ENCODE measurements around the gene ST3GAL6.
"Not testable (repeated sequence)": the region's sequence is repeated elsewhere in the genome, so short reads cannot be mapped to it uniquely, and the experiment has no call there.

The ST3GAL6 gene

GRCh38 chr3:98829246-98829832 lies 66.2 kb downstream of the ST3GAL6 start:
- H3K9me3 Mint-ChIP-seq: peaks cover 53% of the 10 kb centered on the region
- H3K27ac Mint-ChIP-seq: no peak overlapping the region
- peaks cover 11% of the 10 kb centered on the region for H3K4me1 Mint-ChIP-seq
- DNase-seq: no peak
- H3K36me3 Mint-ChIP-seq (ENCODE audit: low read depth): peaks cover 58% of the 10 kb centered on the region
- TF ChIP-seq, protein P1, sequence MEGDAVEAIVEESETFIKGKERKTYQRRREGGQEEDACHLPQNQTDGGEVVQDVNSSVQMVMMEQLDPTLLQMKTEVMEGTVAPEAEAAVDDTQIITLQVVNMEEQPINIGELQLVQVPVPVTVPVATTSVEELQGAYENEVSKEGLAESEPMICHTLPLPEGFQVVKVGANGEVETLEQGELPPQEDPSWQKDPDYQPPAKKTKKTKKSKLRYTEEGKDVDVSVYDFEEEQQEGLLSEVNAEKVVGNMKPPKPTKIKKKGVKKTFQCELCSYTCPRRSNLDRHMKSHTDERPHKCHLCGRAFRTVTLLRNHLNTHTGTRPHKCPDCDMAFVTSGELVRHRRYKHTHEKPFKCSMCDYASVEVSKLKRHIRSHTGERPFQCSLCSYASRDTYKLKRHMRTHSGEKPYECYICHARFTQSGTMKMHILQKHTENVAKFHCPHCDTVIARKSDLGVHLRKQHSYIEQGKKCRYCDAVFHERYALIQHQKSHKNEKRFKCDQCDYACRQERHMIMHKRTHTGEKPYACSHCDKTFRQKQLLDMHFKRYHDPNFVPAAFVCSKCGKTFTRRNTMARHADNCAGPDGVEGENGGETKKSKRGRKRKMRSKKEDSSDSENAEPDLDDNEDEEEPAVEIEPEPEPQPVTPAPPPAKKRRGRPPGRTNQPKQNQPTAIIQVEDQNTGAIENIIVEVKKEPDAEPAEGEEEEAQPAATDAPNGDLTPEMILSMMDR (IDR thresholded peaks at IDR 0.05): no peak
- no peak overlapping the region for H3K4me3 Mint-ChIP-seq
- peaks cover 3% of the 10 kb centered on the region for H3K27me3 Mint-ChIP-seq (ENCODE audit: low read depth, poor library complexity)

GRCh38 chr3:98831060-98831459 lies 67.9 kb downstream of the ST3GAL6 start:
- not testable (repeated sequence) for H3K27ac Mint-ChIP-seq; H3K4me3 Mint-ChIP-seq; H3K27me3 Mint-ChIP-seq (ENCODE audit: low read depth, poor library complexity); DNase-seq
- Mint-ChIP-seq H3K9me3 (peaks cover 56% of the 10 kb centered on the region), H3K36me3 (ENCODE audit: low read depth) (peaks cover 59% of the 10 kb centered on the region), H3K4me1 (peaks cover 11% of the 10 kb centered on the region)

DNA sequence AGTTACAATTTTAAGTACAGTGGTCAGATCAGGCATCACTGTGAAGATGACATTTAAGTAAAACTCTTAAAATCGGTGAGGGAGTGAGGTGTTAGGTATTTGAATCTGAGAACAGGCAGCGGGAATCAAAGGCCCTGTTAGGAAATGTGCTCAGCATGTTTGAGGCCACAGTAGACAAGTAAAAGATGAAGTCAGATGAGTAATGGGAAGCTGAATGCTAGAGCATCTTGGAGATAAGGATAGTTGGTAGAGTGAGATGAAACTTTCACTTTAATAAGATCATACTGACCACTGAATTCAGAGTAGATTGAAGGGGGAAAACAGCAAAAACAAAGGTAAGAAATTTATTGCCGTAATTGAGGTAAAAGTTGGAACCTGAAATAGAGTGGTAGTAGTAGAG lies 76.7 kb downstream of the ST3GAL6 start:
- DNase-seq: no peak
- Mint-ChIP-seq H3K27ac (no peak overlapping the region), H3K27me3 (ENCODE audit: low read depth, poor library complexity) (peaks cover 4% of the 10 kb centered on the region), H3K36me3 (ENCODE audit: low read depth) (peaks cover 52% of the 10 kb centered on the region), H3K9me3 (peaks cover 27% of the 10 kb centered on the region), H3K4me3 (no peak overlapping the region), H3K4me1 (no peaks in the 10 kb centered on the region)
- TF ChIP-seq, protein P1 (IDR thresholded peaks at IDR 0.05): no peak

GRCh38 chr3:98843266-98843959 lies 80.3 kb downstream of the ST3GAL6 start:
- Mint-ChIP-seq H3K27me3 (ENCODE audit: low read depth, poor library complexity) (peaks cover 4% of the 10 kb centered on the region), H3K4me1 (no peaks in the 10 kb centered on the region), H3K9me3 (peaks cover 25% of the 10 kb centered on the region), H3K27ac (no peak overlapping the region), H3K36me3 (ENCODE audit: low read depth) (peaks cover 72% of the 10 kb centered on the region), H3K4me3 (no peak overlapping the region)
- TF ChIP-seq, protein P1 (IDR thresholded peaks at IDR 0.05): no peak
- DNase-seq: no peak

Measured in nephron progenitor cell (in vitro differentiated cells).